ENCODE data around the gene GRAMD1B.

DNA sequence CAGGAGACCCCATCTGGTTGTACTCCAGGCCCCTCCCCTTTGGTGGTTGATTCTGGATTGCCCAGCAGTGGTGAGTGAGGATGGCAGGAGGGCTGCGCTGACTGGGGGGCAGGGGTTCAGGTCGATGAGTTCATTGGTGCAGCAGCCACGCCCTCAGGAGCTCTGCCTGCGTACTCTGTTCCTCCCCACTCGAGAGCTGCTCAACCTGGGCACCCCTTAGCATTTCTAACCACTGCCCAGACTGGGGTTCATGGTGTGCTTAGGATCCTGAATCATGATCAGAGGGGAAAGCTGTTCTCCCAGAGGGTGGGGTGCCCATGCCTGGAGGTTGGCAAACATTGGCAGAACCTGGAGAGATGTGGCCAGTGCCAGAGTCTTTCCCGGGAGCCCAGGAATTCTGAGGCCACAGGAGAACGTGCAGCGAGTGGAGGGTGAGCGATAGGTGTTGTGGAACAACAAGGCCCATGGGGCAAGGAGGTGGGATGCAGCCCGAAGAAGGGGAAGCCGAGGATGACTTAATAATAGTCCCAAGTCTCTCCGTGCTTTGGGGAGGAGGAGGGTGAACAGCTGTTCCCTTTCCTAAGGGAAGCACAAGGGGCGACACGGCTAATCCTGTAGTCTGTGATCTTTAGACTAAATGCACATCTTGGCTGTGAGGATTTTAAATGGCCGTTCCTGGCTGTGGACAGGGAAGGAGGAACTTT lies 148.9 kb downstream of the GRAMD1B start:
- no peak for TF ChIP-seq CTCF (conservative IDR thresholded peaks at IDR 0.05; ENCODE audit: low read depth, low read length)
- TF ChIP-seq EZH2phosphoT487 (IDR thresholded peaks at IDR 0.05; ENCODE audit: borderline replicate concordance, low read length), result no peak
- TF ChIP-seq EZH2 (IDR thresholded peaks at IDR 0.05; ENCODE audit: low read length, unreplicated experiment), result no peak
